ENCODE data around the gene SLC8A3.

SLC8A3 gene

DNA sequence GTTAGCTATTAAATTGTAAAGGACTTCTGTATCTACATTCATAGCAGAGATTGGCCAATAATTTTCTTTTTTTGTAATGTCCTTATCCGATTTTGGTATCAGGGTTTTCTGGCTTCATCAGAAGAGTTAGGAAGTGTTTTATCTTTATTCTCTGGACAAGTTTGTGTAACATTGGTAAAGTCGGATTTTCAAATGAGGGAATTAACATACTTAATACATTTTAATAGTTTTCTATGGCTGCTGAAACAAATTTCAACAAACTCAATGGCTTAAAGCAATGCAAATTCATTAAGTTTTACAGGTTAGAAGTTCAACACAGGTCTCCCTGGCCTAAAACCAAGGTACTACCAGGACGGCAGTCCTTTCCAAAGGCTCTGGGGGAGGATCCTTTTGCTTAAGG, 13.2 kb upstream of the SLC8A3 start:
- H3K27me3 ChIP-seq (ENCODE audit: control insufficient read depth, insufficient read depth, low read length), result no peaks in the 10 kb centered on the region
- no peaks in the 10 kb centered on the region for H3K36me3 ChIP-seq (ENCODE audit: control insufficient read depth, insufficient read depth, low read length)
- no peak overlapping the region for H3K9ac ChIP-seq (ENCODE audit: low read depth, low read length)
- H3K4me3 ChIP-seq (ENCODE audit: low read depth, low read length), result no peak overlapping the region
- no peaks in the 10 kb centered on the region for H3K9me3 ChIP-seq (ENCODE audit: control insufficient read depth, insufficient read depth, low read length)
- no peaks in the 10 kb centered on the region for H3K4me1 ChIP-seq (ENCODE audit: control insufficient read depth, insufficient read depth, low read length)

DNA sequence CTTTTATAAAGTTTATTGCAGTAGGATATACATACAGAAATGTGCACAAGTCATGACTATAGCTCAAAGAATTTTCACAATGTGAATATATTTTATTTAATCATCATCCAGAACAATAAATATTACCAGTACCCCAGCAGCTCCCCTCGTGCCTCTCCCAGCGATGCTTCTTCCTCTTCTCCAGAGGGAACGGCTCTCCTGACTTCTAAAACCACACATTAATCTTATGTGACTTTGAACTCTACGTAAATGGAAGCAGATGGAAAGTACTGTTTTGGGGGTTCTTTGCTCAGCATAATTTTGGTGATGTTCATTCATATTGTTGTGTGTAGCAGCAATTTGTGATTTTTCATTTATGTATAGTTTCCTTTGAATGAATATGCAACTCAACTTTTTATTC, 4.6 kb upstream of the SLC8A3 start:
- peaks cover 33% of the 10 kb centered on the region for H3K27me3 ChIP-seq (ENCODE audit: control insufficient read depth, insufficient read depth, low read length)

GRCh38 chr14:70192915-70193314, 4.2 kb upstream of the SLC8A3 start:
- peaks cover 36% of the 10 kb centered on the region for H3K27me3 ChIP-seq (ENCODE audit: control insufficient read depth, insufficient read depth, low read length)
- no peaks in the 10 kb centered on the region for H3K36me3 ChIP-seq (ENCODE audit: control insufficient read depth, insufficient read depth, low read length)
- H3K4me1 ChIP-seq (ENCODE audit: control insufficient read depth, insufficient read depth, low read length), result peaks cover 8% of the 10 kb centered on the region
- H3K9ac ChIP-seq (ENCODE audit: low read depth, low read length), result no peak overlapping the region
- no peak overlapping the region for H3K4me3 ChIP-seq (ENCODE audit: low read depth, low read length)
- H3K9me3 ChIP-seq (ENCODE audit: control insufficient read depth, insufficient read depth, low read length), result no peaks in the 10 kb centered on the region

More for the DNA sequence above, 4.6 kb upstream of the SLC8A3 start:
- no peak overlapping the region for H3K9ac ChIP-seq (ENCODE audit: low read depth, low read length)
- H3K4me1 ChIP-seq (ENCODE audit: control insufficient read depth, insufficient read depth, low read length), result peaks cover 8% of the 10 kb centered on the region
- no peaks in the 10 kb centered on the region for H3K36me3 ChIP-seq (ENCODE audit: control insufficient read depth, insufficient read depth, low read length)
- H3K4me3 ChIP-seq (ENCODE audit: low read depth, low read length), result no peak overlapping the region
- H3K9me3 ChIP-seq (ENCODE audit: control insufficient read depth, insufficient read depth, low read length), result no peaks in the 10 kb centered on the region

GRCh38 chr14:70190156-70190555, 1.4 kb upstream of the SLC8A3 start:
- H3K9me3 ChIP-seq (ENCODE audit: control insufficient read depth, insufficient read depth, low read length), result no peaks in the 10 kb centered on the region

GRCh38 chr14:70189456-70190077, 816 bp upstream of the SLC8A3 start:
- peaks cover 12% of the 10 kb centered on the region for H3K4me1 ChIP-seq (ENCODE audit: control insufficient read depth, insufficient read depth, low read length)
- no peak overlapping the region for H3K9ac ChIP-seq (ENCODE audit: low read depth, low read length)
- peaks cover 57% of the 10 kb centered on the region for H3K27me3 ChIP-seq (ENCODE audit: control insufficient read depth, insufficient read depth, low read length)
- H3K4me3 ChIP-seq (ENCODE audit: low read depth, low read length), result peak overlapping the region; percentile 86
- no peaks in the 10 kb centered on the region for H3K9me3 ChIP-seq (ENCODE audit: control insufficient read depth, insufficient read depth, low read length)
- no peaks in the 10 kb centered on the region for H3K36me3 ChIP-seq (ENCODE audit: control insufficient read depth, insufficient read depth, low read length)

More at GRCh38 chr14:70190156-70190555, 1.4 kb upstream of the SLC8A3 start:
- H3K4me1 ChIP-seq (ENCODE audit: control insufficient read depth, insufficient read depth, low read length), result peaks cover 12% of the 10 kb centered on the region
- H3K27me3 ChIP-seq (ENCODE audit: control insufficient read depth, insufficient read depth, low read length), result peaks cover 57% of the 10 kb centered on the region
- no peaks in the 10 kb centered on the region for H3K36me3 ChIP-seq (ENCODE audit: control insufficient read depth, insufficient read depth, low read length)
- H3K4me3 ChIP-seq (ENCODE audit: low read depth, low read length), result no peak overlapping the region
- H3K9ac ChIP-seq (ENCODE audit: low read depth, low read length), result no peak overlapping the region

- H3K4me1 ChIP-seq (ENCODE audit: control insufficient read depth, insufficient read depth, low read length), result peaks cover 12% of the 10 kb centered on the region
- peaks cover 58% of the 10 kb centered on the region for H3K27me3 ChIP-seq (ENCODE audit: control insufficient read depth, insufficient read depth, low read length)
- no peaks in the 10 kb centered on the region for H3K9me3 ChIP-seq (ENCODE audit: control insufficient read depth, insufficient read depth, low read length)
- no peak overlapping the region for H3K9ac ChIP-seq (ENCODE audit: low read depth, low read length)
- no peaks in the 10 kb centered on the region for H3K36me3 ChIP-seq (ENCODE audit: control insufficient read depth, insufficient read depth, low read length)
- peak overlapping the region; percentile 86 for H3K4me3 ChIP-seq (ENCODE audit: low read depth, low read length)
These were observed 461 bp downstream of the SLC8A3 start for GRCh38 chr14:70188322-70188658.

DNA sequence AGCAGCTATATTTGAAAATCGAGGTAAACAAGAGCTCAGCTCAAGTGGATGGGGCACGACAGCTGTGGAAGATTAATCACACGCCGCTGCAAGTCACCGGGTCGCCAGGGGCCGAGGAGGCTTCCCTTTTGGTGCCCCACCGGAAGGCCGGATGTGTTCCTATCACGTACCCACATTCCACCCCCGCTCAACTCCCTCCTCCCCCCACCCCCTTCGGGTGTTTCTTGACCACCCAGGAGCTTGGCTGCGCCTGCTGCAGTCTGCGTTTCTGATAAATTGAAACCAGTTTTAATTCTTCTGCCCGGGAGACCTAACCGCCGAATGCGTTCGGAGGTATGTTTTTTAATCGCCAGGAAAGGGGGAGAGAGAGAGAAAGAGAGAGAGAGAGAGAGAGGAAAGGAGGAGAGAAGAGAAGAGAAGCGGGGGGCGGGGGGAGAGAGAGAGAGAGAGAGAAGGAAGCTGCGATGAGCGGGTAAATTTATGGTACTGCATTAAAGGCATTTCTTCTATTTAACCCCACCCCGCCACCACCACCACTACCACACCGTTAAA, 1.8 kb downstream of the SLC8A3 start:
- H3K9ac ChIP-seq (ENCODE audit: low read depth, low read length), result no peak overlapping the region

DNA sequence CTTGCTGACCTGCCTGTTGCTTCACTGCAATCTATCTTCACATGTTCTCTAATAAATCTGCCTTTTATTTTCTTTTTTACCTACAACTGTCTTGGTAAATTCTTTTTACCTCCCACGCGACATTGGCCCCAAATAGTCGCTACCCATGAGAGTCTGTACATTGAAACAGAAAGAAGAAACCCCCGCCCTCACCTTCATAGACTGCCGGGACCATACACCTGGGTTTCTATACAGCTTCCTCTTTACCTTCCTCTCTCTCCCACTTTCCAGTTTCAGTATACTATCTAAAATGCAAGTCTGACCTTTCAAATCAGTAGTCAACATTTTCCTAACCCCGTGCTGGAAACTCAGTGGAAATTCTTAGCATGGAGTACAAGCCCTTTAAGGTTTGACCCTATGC, 4.8 kb downstream of the SLC8A3 start:
- no peaks in the 10 kb centered on the region for H3K36me3 ChIP-seq (ENCODE audit: control insufficient read depth, insufficient read depth, low read length)
- H3K27me3 ChIP-seq (ENCODE audit: control insufficient read depth, insufficient read depth, low read length), result peaks cover 36% of the 10 kb centered on the region
- H3K4me3 ChIP-seq (ENCODE audit: low read depth, low read length), result no peak overlapping the region
- H3K9me3 ChIP-seq (ENCODE audit: control insufficient read depth, insufficient read depth, low read length), result no peaks in the 10 kb centered on the region
- H3K9ac ChIP-seq (ENCODE audit: low read depth, low read length), result no peak overlapping the region
- peaks cover 5% of the 10 kb centered on the region for H3K4me1 ChIP-seq (ENCODE audit: control insufficient read depth, insufficient read depth, low read length)

More for the DNA sequence above, 1.8 kb downstream of the SLC8A3 start:
- H3K4me1 ChIP-seq (ENCODE audit: control insufficient read depth, insufficient read depth, low read length), result peaks cover 12% of the 10 kb centered on the region
- no peaks in the 10 kb centered on the region for H3K36me3 ChIP-seq (ENCODE audit: control insufficient read depth, insufficient read depth, low read length)
- H3K4me3 ChIP-seq (ENCODE audit: low read depth, low read length), result peak overlapping the region; percentile 86
- H3K9me3 ChIP-seq (ENCODE audit: control insufficient read depth, insufficient read depth, low read length), result no peaks in the 10 kb centered on the region
- peaks cover 63% of the 10 kb centered on the region for H3K27me3 ChIP-seq (ENCODE audit: control insufficient read depth, insufficient read depth, low read length)

- no peaks in the 10 kb centered on the region for H3K9me3 ChIP-seq (ENCODE audit: control insufficient read depth, insufficient read depth, low read length)
- no peak overlapping the region for H3K9ac ChIP-seq (ENCODE audit: low read depth, low read length)
- H3K4me3 ChIP-seq (ENCODE audit: low read depth, low read length), result no peak overlapping the region
- H3K4me1 ChIP-seq (ENCODE audit: control insufficient read depth, insufficient read depth, low read length), result no peaks in the 10 kb centered on the region
- no peaks in the 10 kb centered on the region for H3K36me3 ChIP-seq (ENCODE audit: control insufficient read depth, insufficient read depth, low read length)
- H3K27me3 ChIP-seq (ENCODE audit: control insufficient read depth, insufficient read depth, low read length), result peaks cover 11% of the 10 kb centered on the region
These were observed 7.5 kb downstream of the SLC8A3 start for GRCh38 chr14:70181276-70181675.

DNA sequence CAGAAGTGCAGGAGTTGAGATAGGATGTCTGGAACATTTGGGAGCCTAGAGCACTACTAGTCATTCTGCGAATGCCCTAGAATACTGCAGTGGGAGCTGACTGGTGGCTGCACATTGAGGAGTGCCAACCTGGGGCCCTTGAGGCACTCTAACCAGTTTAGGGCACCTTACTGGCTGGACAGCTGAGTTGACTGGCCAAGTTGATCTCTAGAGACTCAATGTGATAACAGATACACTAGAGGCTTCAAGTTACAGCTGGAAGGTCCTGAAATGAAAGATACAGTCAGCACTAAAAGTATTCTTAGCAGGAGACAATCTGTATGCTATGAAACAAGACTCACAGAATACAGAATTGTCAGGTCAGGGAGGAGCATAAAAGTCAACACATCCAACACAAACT, 8.0 kb downstream of the SLC8A3 start:
- Histone ChIP-seq H3K36me3 (ENCODE audit: control insufficient read depth, insufficient read depth, low read length) (no peaks in the 10 kb centered on the region), H3K9me3 (ENCODE audit: control insufficient read depth, insufficient read depth, low read length) (no peaks in the 10 kb centered on the region), H3K9ac (ENCODE audit: low read depth, low read length) (no peak overlapping the region), H3K4me3 (ENCODE audit: low read depth, low read length) (no peak overlapping the region), H3K27me3 (ENCODE audit: control insufficient read depth, insufficient read depth, low read length) (peaks cover 6% of the 10 kb centered on the region), H3K4me1 (ENCODE audit: control insufficient read depth, insufficient read depth, low read length) (no peaks in the 10 kb centered on the region)

GRCh38 chr14:70177081-70177800, 11.5 kb downstream of the SLC8A3 start:
- no peaks in the 10 kb centered on the region for H3K36me3 ChIP-seq (ENCODE audit: control insufficient read depth, insufficient read depth, low read length)
- H3K9me3 ChIP-seq (ENCODE audit: control insufficient read depth, insufficient read depth, low read length), result no peaks in the 10 kb centered on the region
- H3K27me3 ChIP-seq (ENCODE audit: control insufficient read depth, insufficient read depth, low read length), result no peaks in the 10 kb centered on the region
- no peaks in the 10 kb centered on the region for H3K4me1 ChIP-seq (ENCODE audit: control insufficient read depth, insufficient read depth, low read length)
- H3K9ac ChIP-seq (ENCODE audit: low read depth, low read length), result no peak overlapping the region
- H3K4me3 ChIP-seq (ENCODE audit: low read depth, low read length), result no peak overlapping the region

GRCh38 chr14:70173569-70173968, 15.2 kb downstream of the SLC8A3 start:
- Histone ChIP-seq H3K9ac (ENCODE audit: low read depth, low read length) (no peak overlapping the region), H3K27me3 (ENCODE audit: control insufficient read depth, insufficient read depth, low read length) (no peaks in the 10 kb centered on the region), H3K36me3 (ENCODE audit: control insufficient read depth, insufficient read depth, low read length) (no peaks in the 10 kb centered on the region), H3K4me3 (ENCODE audit: low read depth, low read length) (no peak overlapping the region), H3K4me1 (ENCODE audit: control insufficient read depth, insufficient read depth, low read length) (no peaks in the 10 kb centered on the region), H3K9me3 (ENCODE audit: control insufficient read depth, insufficient read depth, low read length) (no peaks in the 10 kb centered on the region)

Data from iPS-15b (cell line).